Heart left ventricle (tissue), 13 donors: Measurements from ENCODE around the gene ISCU.

Source experiments
- POLR2A ChIP-seq, 2 donors: fragments of 450-650 bp; IDR thresholded peaks; one replicate each; pipeline ENCODE4 v1.6.1; 2017; ENCODE audit warnings: antibody characterized with exemption in 2 of 2, mild to moderate bottlenecking in 2 of 2, moderate library complexity in 2 of 2
- TF ChIP-seq, protein P1 (sequence below), 12 donors: fragments of 200-600 bp; sonication (generic) in 4 of 12; IDR thresholded peaks; one replicate each; pipeline versions ENCODE4 v1.5.0 to v1.8.0; 2018 to 2022; ENCODE audit warnings: antibody characterized with exemption in 12 of 12, mild to moderate bottlenecking in 5 of 12
- donor health status: ischemic (EF 13 %, LVEDD 7.1; RV severe dilation, severe dysfunction).
- donor health status: DM: no; HTN: yes; CAD: no.
- donor health status: DM: no; HTN: no; CAD: no.
- donor health status: ischemic (EF 25% LVEDD 6.9; RV normal size, moderate dysfunction).
- donor health status: ischemic (EF 25% LVEDD 5.7; RV mildly dilated, moderate dysfunction).
- donor health status: ischemic (EF 35%, LVEDD 5.7; RV mildly dilated, moderate dysfunction).
- donor health status: nonischemic (EF 11% LVEDD 7.7; RV severe dilation, severe dysfunction).
- donor health status: DM: yes; HTN: yes; CAD: no.
- donor health status: PGD.
- donor health status: ischemic (EF 29% LVEDD 5.4; RV normal size, mild dysfunction).
- donor health status: nonischemic (EF 23%, LVEDD 6.1; RV moderate dilation, normal function).

- TF ChIP-seq, protein P1, sequence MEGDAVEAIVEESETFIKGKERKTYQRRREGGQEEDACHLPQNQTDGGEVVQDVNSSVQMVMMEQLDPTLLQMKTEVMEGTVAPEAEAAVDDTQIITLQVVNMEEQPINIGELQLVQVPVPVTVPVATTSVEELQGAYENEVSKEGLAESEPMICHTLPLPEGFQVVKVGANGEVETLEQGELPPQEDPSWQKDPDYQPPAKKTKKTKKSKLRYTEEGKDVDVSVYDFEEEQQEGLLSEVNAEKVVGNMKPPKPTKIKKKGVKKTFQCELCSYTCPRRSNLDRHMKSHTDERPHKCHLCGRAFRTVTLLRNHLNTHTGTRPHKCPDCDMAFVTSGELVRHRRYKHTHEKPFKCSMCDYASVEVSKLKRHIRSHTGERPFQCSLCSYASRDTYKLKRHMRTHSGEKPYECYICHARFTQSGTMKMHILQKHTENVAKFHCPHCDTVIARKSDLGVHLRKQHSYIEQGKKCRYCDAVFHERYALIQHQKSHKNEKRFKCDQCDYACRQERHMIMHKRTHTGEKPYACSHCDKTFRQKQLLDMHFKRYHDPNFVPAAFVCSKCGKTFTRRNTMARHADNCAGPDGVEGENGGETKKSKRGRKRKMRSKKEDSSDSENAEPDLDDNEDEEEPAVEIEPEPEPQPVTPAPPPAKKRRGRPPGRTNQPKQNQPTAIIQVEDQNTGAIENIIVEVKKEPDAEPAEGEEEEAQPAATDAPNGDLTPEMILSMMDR (IDR thresholded peaks at IDR 0.05) = no peak
- TF ChIP-seq POLR2A (IDR thresholded peaks at IDR 0.05) = no peak
Measured at GRCh38 chr12:108605000-108605689, 42.7 kb downstream of the ISCU start.
